ENCODE results near the gene CPB1.
A peak's percentile ranks its signal among the peaks of the same experiment; 100 is the strongest.

The CPB1 gene

GRCh38 chr3:148882288-148882687 lies 54.7 kb downstream of the CPB1 start:
- DNase-seq, result no peak
- ATAC-seq, result no peak

- DNase-seq (no peak), ATAC-seq (no peak)
These were observed 55.6 kb downstream of the CPB1 start for GRCh38 chr3:148883163-148883562.

- DNase-seq, result no peak
- ATAC-seq, result no peak
These were observed 56.6 kb downstream of the CPB1 start for GRCh38 chr3:148884261-148884660.

GRCh38 chr3:148889828-148890227 lies 62.2 kb downstream of the CPB1 start:
- no peak for DNase-seq
- ATAC-seq, result no peak

- DNase-seq, result no peak
- no peak for ATAC-seq
These were observed 68.5 kb downstream of the CPB1 start for GRCh38 chr3:148896062-148896461.

- ATAC-seq (no peak), DNase-seq (no peak)
These were observed 74.6 kb downstream of the CPB1 start for GRCh38 chr3:148901987-148902791.

- ATAC-seq (peak; percentile 61), DNase-seq (no peak)
These were observed 75.4 kb downstream of the CPB1 start for GRCh38 chr3:148903022-148903442.

- ATAC-seq (no peak), DNase-seq (no peak)
These were observed 76.3 kb downstream of the CPB1 start for GRCh38 chr3:148903941-148904340.

GRCh38 chr3:148906667-148907066 lies 79.1 kb downstream of the CPB1 start:
- ATAC-seq (no peak), DNase-seq (no peak)
